H9 (cell line): ENCODE data around the gene ME3. TPM values are rescaled to one million over a fixed set of nuclear protein-coding genes. Genes with fewer than 3 reads are reported as not detected.

ENCODE experiments used
- DNase-seq: peaks from one replicate; pipeline ENCODE4 v3.0.0-alpha.2; 2017
- H2AFZ ChIP-seq: one replicate; pipeline ENCODE4 v1.6.1; 2013; ENCODE audit warnings: mild to moderate bottlenecking, low read length, control low read depth, moderate library complexity
- H2AK5ac ChIP-seq: 2 replicates; pipeline ENCODE4 v1.6.1; 2013; ENCODE audit warnings: low read length, control low read depth, mixed read lengths; ENCODE audit not compliant: insufficient read length
- H2BK120ac ChIP-seq: one replicate; pipeline ENCODE4 v1.6.1; 2013; ENCODE audit warnings: low read depth, mild to moderate bottlenecking, low read length, control low read depth, inconsistent platforms; ENCODE audit not compliant: poor library complexity, severe bottlenecking
- H2BK12ac ChIP-seq: 2 replicates; pipeline ENCODE4 v1.6.1; 2013; ENCODE audit warnings: low read length, control low read depth, mixed read lengths, low read depth; ENCODE audit not compliant: insufficient read length
- H2BK15ac ChIP-seq: 2 replicates; pipeline ENCODE4 v1.6.1; 2013; ENCODE audit warnings: low read depth, low read length, control low read depth
- H2BK20ac ChIP-seq: one replicate; pipeline ENCODE4 v1.6.1; 2013; ENCODE audit warnings: low read depth, mild to moderate bottlenecking, low read length, control low read depth, inconsistent platforms; ENCODE audit not compliant: poor library complexity, severe bottlenecking
- H2BK5ac ChIP-seq: 2 replicates; pipeline ENCODE4 v1.6.1; 2013; ENCODE audit warnings: low read length, control low read depth, mixed read lengths; ENCODE audit not compliant: insufficient read length
- H3K14ac ChIP-seq: 2 replicates; pipeline ENCODE4 v1.6.1; 2013; ENCODE audit warnings: low read length, control low read depth; ENCODE audit not compliant: insufficient read depth
- H3K18ac ChIP-seq: 2 replicates; pipeline ENCODE4 v1.6.1; 2013; ENCODE audit warnings: low read depth, mild to moderate bottlenecking, mixed read lengths, low read length, control low read depth; ENCODE audit not compliant: insufficient read length
- H3K23ac ChIP-seq: 2 replicates; pipeline ENCODE4 v1.6.1; 2013; ENCODE audit warnings: low read length, control low read depth, mixed read lengths, low read depth; ENCODE audit not compliant: insufficient read length
- H3K23me2 ChIP-seq: 2 replicates; pipeline ENCODE4 v1.6.1; 2013; ENCODE audit warnings: low read depth, mild to moderate bottlenecking, mixed read lengths, low read length, control low read depth; ENCODE audit not compliant: insufficient read length, poor library complexity, severe bottlenecking
- H3K27ac ChIP-seq: 2 replicates; pipeline ENCODE4 v1.5.1; 2013; ENCODE audit warnings: low read length, control low read depth, mixed read lengths, low read depth; ENCODE audit not compliant: insufficient read length
- H3K27me3 ChIP-seq: 2 replicates; pipeline ENCODE4 v1.6.1; 2013; ENCODE audit warnings: low read length, control low read depth, inconsistent platforms; ENCODE audit not compliant: insufficient read depth
- H3K4ac ChIP-seq: 2 replicates; pipeline ENCODE4 v1.6.1; 2013; ENCODE audit warnings: low read depth, mild to moderate bottlenecking, control low read depth, inconsistent platforms, low read length, moderate library complexity
- H3K4me1 ChIP-seq: 2 replicates; pipeline ENCODE4 v1.6.1; 2013; ENCODE audit warnings: low read length, control low read depth, inconsistent platforms; ENCODE audit not compliant: insufficient read depth
- H3K4me2 ChIP-seq: 2 replicates; pipeline ENCODE4 v1.6.1; 2013; ENCODE audit warnings: low read length, control low read depth, mixed read lengths; ENCODE audit not compliant: insufficient read length, insufficient read depth
- H3K56ac ChIP-seq: 2 replicates; pipeline ENCODE4 v1.6.1; 2013; ENCODE audit warnings: low read depth, mild to moderate bottlenecking, mixed read lengths, low read length, control low read depth; ENCODE audit not compliant: insufficient read length
- H3K79me1 ChIP-seq: 2 replicates; pipeline ENCODE4 v1.6.1; 2013; ENCODE audit warnings: low read depth, mild to moderate bottlenecking, moderate library complexity, low read length, control low read depth, inconsistent platforms; ENCODE audit not compliant: insufficient read depth, poor library complexity, severe bottlenecking
- H3K79me2 ChIP-seq: 2 replicates; pipeline ENCODE4 v1.6.1; 2013; ENCODE audit warnings: low read length, control low read depth, inconsistent platforms; ENCODE audit not compliant: insufficient read depth
- H3K9ac ChIP-seq: 2 replicates; pipeline ENCODE4 v1.6.1; 2013; ENCODE audit warnings: low read length, control low read depth, mixed read lengths; ENCODE audit not compliant: insufficient read length; ENCODE audit errors: extremely low read depth
- H3K9me3 ChIP-seq: one replicate; pipeline ENCODE4 v1.6.1; 2013; ENCODE audit warnings: low read depth, low read length, inconsistent platforms; ENCODE audit not compliant: control insufficient read depth
- H3T11ph ChIP-seq: one replicate; pipeline ENCODE4 v1.6.1; 2013; ENCODE audit warnings: mild to moderate bottlenecking, low read length, control low read depth, inconsistent platforms
- H4K20me1 ChIP-seq: one replicate; pipeline ENCODE4 v1.6.1; 2013; ENCODE audit not compliant: control insufficient read depth, insufficient read length, insufficient read depth
- H4K5ac ChIP-seq: 2 replicates; pipeline ENCODE4 v1.6.1; 2013; ENCODE audit warnings: low read depth, mild to moderate bottlenecking, mixed read lengths, low read length, control low read depth; ENCODE audit not compliant: insufficient read length
- H4K8ac ChIP-seq: replicated peaks from 2 replicates; pipeline ENCODE4 v1.6.1; 2013; ENCODE audit warnings: low read length, control low read depth, mixed read lengths, low read depth; ENCODE audit not compliant: insufficient read length
- H4K91ac ChIP-seq: 2 replicates; pipeline ENCODE4 v1.6.1; 2013; ENCODE audit warnings: low read depth, mild to moderate bottlenecking, moderate library complexity, mixed read lengths, low read length, control low read depth; ENCODE audit not compliant: insufficient read length
- H3K27ac Mint-ChIP-seq, 3 experiments: 2 replicates in 2 of 3; 3 replicates in 1 of 3; pipeline ENCODE4 v1.8.0; 2020 to 2021; ENCODE audit warnings: mixed read lengths in 3 of 3, mild to moderate bottlenecking in 1 of 3, moderate library complexity in 1 of 3
- H3K27me3 Mint-ChIP-seq: 2 replicates; pipeline ENCODE4 v1.8.0; 2021; ENCODE audit warnings: low read depth, mild to moderate bottlenecking, moderate library complexity, mixed read lengths
- H3K36me3 Mint-ChIP-seq, 3 experiments: 2 replicates in 2 of 3; 3 replicates in 1 of 3; pipeline ENCODE4 v1.8.0; 2020 to 2021; ENCODE audit warnings: low read depth in 3 of 3, mixed read lengths in 3 of 3; ENCODE audit not compliant: insufficient read depth in 1 of 3
- H3K4me1 Mint-ChIP-seq, 2 experiments: 2 replicates each; pipeline ENCODE4 v1.8.0; 2020; ENCODE audit warnings: mixed read lengths in 2 of 2
- H3K4me3 Mint-ChIP-seq, 2 experiments: 2 replicates in 1 of 2; 3 replicates in 1 of 2; pipeline ENCODE4 v1.8.0; 2020 to 2021; ENCODE audit warnings: mild to moderate bottlenecking in 2 of 2, mixed read lengths in 2 of 2, moderate library complexity in 1 of 2
- H3K9me3 Mint-ChIP-seq, 2 experiments: 2 replicates in 1 of 2; 3 replicates in 1 of 2; pipeline ENCODE4 v1.8.0; 2020; ENCODE audit warnings: mild to moderate bottlenecking in 2 of 2, mixed read lengths in 2 of 2, moderate library complexity in 1 of 2
- total RNA-seq: library from RNA; stranded (reverse); gene quantifications from 2 replicates; pipeline ENCODE4 v1.2.1, GENCODE V29; 2021
- TF ChIP-seq, protein P1 (sequence below): fragments of 200-600 bp; sonication (generic); conservative IDR thresholded peaks from 3 replicates; pipeline ENCODE4 v1.8.0; 2021; ENCODE audit warnings: antibody characterized with exemption, mild to moderate bottlenecking

Gene ME3
- total RNA-seq, 1 experiment from 2014 or later = 2.8 TPM

DNA sequence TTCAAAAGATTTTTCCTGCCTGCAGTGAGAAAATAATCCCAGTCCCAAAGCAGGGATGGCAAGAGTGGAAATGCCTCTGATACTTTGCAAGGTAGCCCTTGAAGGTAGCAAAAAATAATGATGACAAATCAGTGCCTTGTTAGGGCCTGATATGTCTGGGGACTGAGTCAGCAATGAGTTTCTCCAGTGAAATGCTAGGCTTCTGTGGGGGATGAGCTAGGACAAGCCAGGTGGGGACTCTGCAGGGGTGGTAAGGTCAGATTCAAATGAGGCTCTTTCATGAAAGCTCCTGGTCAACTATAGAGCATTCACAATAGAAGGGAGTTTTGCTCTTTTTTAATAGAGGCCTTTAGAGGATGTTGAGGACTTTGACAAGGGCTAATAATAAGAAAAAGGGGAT is 77.7 kb downstream of the ME3 start:
- peak; percentile 38 for DNase-seq
- H4K20me1 ChIP-seq = no peaks in the 10 kb centered on the region
- no peak overlapping the region for H2BK5ac ChIP-seq
- no peak overlapping the region for H3K23ac ChIP-seq
- TF ChIP-seq, protein P1, sequence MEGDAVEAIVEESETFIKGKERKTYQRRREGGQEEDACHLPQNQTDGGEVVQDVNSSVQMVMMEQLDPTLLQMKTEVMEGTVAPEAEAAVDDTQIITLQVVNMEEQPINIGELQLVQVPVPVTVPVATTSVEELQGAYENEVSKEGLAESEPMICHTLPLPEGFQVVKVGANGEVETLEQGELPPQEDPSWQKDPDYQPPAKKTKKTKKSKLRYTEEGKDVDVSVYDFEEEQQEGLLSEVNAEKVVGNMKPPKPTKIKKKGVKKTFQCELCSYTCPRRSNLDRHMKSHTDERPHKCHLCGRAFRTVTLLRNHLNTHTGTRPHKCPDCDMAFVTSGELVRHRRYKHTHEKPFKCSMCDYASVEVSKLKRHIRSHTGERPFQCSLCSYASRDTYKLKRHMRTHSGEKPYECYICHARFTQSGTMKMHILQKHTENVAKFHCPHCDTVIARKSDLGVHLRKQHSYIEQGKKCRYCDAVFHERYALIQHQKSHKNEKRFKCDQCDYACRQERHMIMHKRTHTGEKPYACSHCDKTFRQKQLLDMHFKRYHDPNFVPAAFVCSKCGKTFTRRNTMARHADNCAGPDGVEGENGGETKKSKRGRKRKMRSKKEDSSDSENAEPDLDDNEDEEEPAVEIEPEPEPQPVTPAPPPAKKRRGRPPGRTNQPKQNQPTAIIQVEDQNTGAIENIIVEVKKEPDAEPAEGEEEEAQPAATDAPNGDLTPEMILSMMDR = no peak
- no peak overlapping the region for H2AK5ac ChIP-seq
- no peak overlapping the region for H2BK120ac ChIP-seq
- no peak overlapping the region for H2BK20ac ChIP-seq
- H3K23me2 ChIP-seq = no peaks in the 10 kb centered on the region
- no peak overlapping the region for H2AFZ ChIP-seq
- no peak overlapping the region for H3K14ac ChIP-seq
- H3K4me1 ChIP-seq = peaks cover 9% of the 10 kb centered on the region; the same call in 1 of the 2 replicates
- H3K4me3 Mint-ChIP-seq = peak overlapping the region in 1 of 2 experiments; percentile 16; a peak in 1 of 5 replicates
- H3K36me3 Mint-ChIP-seq = peaks cover 11 to 33% (median 12%) of the 10 kb centered on the region in 3 experiments
- no peak overlapping the region for H3K18ac ChIP-seq
- H3K56ac ChIP-seq = no peak overlapping the region
- H4K91ac ChIP-seq = no peak overlapping the region
- H3K9ac ChIP-seq = no peak overlapping the region
- H3K27me3 ChIP-seq = no peaks in the 10 kb centered on the region
- H3K9me3 ChIP-seq = peaks cover 15% of the 10 kb centered on the region
- peaks cover 30 to 31% of the 10 kb centered on the region in 2 experiments for H3K9me3 Mint-ChIP-seq
- no peak overlapping the region for H2BK15ac ChIP-seq
- no peak overlapping the region for H3T11ph ChIP-seq
- H3K27ac Mint-ChIP-seq = peak overlapping the region; percentile 6 to 92 (median 61); a peak in 6 of 7 replicates
- no peak overlapping the region for H4K5ac ChIP-seq
- H2BK12ac ChIP-seq = no peak overlapping the region
- no peak overlapping the region for H3K27ac ChIP-seq
- no peaks in the 10 kb centered on the region for H3K79me2 ChIP-seq
- no peak overlapping the region for H3K4me2 ChIP-seq
- no peaks in the 10 kb centered on the region for H3K27me3 Mint-ChIP-seq
- peaks cover 40 to 55% of the 10 kb centered on the region in 2 experiments for H3K4me1 Mint-ChIP-seq
- no peak overlapping the region for H4K8ac ChIP-seq
- H3K79me1 ChIP-seq = no peaks in the 10 kb centered on the region
- no peak overlapping the region for H3K4ac ChIP-seq
